GM12801 (cell line): Measurements from ENCODE around the gene AQP9.

Experiments
- CTCF ChIP-seq: IDR thresholded peaks from one replicate; pipeline ENCODE4 v1.5.1; 2011; ENCODE audit warnings: control low read depth; ENCODE audit not compliant: insufficient read length; ENCODE audit errors: extremely low read depth

The AQP9 gene

GRCh38 chr15:58148633-58149445, 10.7 kb downstream of the AQP9 start:
- TF ChIP-seq CTCF = no peak

GRCh38 chr15:58154769-58155168, 16.6 kb downstream of the AQP9 start:
- TF ChIP-seq CTCF = no peak

GRCh38 chr15:58159827-58160386, 21.7 kb downstream of the AQP9 start:
- no peak for TF ChIP-seq CTCF

GRCh38 chr15:58161436-58161930, 23.3 kb downstream of the AQP9 start:
- TF ChIP-seq CTCF = no peak

DNA sequence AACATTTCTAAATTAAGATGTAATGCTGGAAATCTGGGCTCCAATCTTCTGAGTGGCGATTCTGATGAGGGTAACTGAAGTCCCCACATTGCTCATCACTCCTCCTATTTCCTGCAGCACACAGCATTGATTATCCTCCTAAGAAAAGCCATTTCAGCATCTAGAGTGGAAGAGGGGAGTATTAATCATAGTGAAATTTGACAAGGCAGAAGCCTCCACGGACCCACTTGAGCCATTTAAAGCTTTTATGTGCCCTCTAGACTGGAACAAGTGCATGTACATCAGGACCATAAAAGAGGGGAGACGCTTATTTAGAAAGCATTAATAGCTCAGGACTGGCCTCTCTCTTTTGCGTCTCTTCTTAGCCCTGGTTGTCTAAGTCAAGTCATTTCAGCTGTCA, 25.8 kb downstream of the AQP9 start:
- no peak for TF ChIP-seq CTCF

GRCh38 chr15:58164926-58165325, 26.7 kb downstream of the AQP9 start:
- TF ChIP-seq CTCF = no peak

DNA sequence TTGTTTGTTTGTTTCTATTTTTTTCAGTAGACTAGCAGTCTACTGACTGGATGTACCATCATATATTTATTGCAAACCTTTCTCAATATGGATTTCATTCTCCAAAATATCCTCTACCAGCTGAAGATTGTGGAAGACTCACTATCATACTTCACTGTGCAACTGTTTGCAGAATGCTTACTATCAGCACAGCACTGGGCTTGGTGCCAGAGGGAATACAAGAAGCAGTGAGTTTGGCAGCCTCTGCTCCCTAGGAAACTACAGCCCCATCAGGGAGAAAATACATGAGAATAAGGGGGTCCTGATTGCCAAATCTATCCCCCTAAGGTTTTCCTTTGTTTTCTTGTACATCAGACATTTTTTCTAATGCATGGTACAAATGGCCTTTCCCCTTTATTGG, 27.5 kb downstream of the AQP9 start:
- TF ChIP-seq CTCF = no peak
